Measurements from ENCODE around the gene BIN2. TPM values are rescaled to one million over a fixed set of nuclear protein-coding genes. Genes with fewer than 3 reads are reported as not detected.

Gene BIN2
- total and polyA plus RNA-seq, 10 of the 15 experiments (the other 5 are each of a cell fraction or from before 2014, with no cell fraction given): 8.6 to 42.9 (median 32.1) TPM

DNA sequence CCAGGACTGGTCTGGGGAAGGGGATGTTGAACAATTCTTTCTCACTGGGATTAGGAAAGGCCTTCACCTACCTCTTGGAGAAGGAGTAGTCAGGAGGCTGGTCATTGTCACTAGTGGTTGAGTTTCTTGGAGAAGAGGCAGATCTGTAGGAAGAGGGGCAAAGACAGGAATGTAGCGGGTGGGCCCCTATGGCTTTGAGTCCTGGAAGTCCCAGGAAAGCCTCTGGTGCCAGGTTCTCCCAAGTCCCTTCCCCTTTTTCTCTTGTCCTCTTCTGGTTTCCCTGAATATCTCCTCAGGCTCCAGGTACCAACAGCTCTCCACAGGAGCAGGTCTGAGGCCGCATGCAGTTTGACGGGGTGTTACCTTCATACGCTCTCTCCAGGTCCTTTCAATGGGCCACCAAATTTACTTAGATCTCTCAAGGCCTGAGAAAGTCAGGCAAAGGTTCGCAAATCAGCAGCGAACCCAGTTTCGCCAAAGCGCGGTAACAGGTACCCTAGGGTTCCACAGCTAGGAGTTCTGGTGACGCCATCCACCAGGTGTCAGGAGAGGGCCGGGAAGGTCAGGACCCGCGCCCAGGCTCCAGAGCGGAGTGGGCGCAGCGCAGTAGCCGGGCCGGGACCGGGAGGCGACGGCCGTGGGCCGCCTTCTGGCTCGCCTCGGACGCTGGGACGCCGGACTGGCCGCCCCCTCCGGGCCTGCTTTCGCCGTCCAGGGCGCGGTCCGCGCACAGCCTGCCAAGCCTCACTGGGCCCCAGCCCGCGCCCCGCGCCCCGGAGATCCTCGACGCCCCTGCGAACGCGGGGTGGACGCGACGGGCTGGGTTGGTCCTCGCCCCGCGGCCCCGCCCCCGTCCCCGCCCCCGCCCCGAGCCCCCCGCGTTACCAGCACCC lies 54.6 kb downstream of the BIN2 start (continued):
- TF ChIP-seq, protein P1, sequence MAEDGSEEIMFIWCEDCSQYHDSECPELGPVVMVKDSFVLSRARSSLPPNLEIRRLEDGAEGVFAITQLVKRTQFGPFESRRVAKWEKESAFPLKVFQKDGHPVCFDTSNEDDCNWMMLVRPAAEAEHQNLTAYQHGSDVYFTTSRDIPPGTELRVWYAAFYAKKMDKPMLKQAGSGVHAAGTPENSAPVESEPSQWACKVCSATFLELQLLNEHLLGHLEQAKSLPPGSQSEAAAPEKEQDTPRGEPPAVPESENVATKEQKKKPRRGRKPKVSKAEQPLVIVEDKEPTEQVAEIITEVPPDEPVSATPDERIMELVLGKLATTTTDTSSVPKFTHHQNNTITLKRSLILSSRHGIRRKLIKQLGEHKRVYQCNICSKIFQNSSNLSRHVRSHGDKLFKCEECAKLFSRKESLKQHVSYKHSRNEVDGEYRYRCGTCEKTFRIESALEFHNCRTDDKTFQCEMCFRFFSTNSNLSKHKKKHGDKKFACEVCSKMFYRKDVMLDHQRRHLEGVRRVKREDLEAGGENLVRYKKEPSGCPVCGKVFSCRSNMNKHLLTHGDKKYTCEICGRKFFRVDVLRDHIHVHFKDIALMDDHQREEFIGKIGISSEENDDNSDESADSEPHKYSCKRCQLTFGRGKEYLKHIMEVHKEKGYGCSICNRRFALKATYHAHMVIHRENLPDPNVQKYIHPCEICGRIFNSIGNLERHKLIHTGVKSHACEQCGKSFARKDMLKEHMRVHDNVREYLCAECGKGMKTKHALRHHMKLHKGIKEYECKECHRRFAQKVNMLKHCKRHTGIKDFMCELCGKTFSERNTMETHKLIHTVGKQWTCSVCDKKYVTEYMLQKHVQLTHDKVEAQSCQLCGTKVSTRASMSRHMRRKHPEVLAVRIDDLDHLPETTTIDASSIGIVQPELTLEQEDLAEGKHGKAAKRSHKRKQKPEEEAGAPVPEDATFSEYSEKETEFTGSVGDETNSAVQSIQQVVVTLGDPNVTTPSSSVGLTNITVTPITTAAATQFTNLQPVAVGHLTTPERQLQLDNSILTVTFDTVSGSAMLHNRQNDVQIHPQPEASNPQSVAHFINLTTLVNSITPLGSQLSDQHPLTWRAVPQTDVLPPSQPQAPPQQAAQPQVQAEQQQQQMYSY (CRISPR knock-in tag; IDR thresholded peaks at IDR 0.05): no peak
- TF ChIP-seq FOS (IDR thresholded peaks at IDR 0.05; ENCODE audit: borderline replicate concordance, extremely low read depth, insufficient read length) (no peak), NFYA (IDR thresholded peaks at IDR 0.05; ENCODE audit: borderline replicate concordance, low read depth, low read length) (no peak), NFXL1 (IDR thresholded peaks at IDR 0.05; ENCODE audit: borderline replicate concordance) (no peak), IKZF2 (IDR thresholded peaks at IDR 0.05) (no peak), SIX5 (IDR thresholded peaks at IDR 0.05; ENCODE audit: low read depth, low read length, severe bottlenecking) (no peak), MXI1 (IDR thresholded peaks at IDR 0.05; ENCODE audit: low read depth, low read length) (no peak)
- TF ChIP-seq, protein P2, sequence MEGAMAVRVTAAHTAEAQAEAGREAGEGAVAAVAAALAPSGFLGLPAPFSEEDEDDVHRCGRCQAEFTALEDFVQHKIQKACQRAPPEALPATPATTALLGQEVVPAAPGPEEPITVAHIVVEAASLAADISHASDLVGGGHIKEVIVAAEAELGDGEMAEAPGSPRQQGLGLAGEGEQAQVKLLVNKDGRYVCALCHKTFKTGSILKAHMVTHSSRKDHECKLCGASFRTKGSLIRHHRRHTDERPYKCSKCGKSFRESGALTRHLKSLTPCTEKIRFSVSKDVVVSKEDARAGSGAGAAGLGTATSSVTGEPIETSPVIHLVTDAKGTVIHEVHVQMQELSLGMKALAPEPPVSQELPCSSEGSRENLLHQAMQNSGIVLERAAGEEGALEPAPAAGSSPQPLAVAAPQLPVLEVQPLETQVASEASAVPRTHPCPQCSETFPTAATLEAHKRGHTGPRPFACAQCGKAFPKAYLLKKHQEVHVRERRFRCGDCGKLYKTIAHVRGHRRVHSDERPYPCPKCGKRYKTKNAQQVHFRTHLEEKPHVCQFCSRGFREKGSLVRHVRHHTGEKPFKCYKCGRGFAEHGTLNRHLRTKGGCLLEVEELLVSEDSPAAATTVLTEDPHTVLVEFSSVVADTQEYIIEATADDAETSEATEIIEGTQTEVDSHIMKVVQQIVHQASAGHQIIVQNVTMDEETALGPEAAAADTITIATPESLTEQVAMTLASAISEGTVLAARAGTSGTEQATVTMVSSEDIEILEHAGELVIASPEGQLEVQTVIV (IDR thresholded peaks at IDR 0.05; ENCODE audit: borderline replicate concordance, partially characterized antibody): no peak
